HG02981 (cell line): ENCODE measurements around the gene DES.

Experiments used
- ATAC-seq: cut with Tn5 transposase; IDR thresholded peaks from one replicate; pipeline ENCODE4 v1.9.1; 2021; ENCODE audit warnings: mild to moderate bottlenecking, moderate library complexity; ENCODE audit not compliant: unreplicated experiment

DES gene

DNA sequence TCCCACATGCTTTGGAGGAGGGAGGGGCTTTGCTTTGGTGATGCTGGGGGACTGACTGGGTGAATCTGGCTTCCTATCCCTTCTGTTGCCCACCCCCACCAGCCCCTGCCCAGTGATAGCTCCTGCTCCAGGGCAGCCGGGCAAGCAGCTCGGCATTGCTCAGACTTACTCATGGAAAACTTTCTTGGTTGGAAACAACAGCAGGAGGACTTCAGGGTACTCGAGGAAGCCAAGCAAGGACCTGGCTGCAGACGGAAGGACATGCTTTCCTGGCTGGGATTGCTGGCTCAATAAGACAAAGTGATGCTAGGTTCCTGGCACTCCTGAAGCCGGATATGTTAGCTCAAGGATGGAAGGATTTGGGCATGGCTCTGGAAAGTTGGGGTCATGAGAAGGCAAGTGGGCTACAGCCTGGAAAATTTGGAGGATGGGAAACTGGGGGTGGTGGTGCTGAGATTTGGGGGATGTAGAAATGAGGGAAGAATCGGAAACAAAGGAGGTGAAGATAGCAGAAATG, 19.6 kb downstream of the DES start:
- ATAC-seq = no peak

DNA sequence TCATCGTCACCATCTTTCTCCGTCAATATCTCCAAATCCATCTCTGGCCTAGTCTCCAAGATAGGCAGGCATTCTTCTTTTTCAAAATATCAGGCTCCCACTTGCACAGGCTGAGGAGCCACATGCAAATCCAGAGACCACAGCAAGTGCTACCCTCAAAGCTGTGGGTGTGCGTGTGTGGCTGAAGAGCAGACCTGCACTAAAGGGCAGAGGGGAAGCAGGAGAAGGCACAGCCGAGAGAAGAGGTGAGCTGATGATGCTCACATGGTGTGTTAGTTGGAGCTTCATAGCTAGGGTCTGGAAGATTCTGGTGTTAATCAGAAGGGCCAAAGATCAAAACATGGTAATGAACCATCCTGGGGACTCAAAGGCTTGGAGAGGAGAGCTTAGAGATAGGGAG, 20.3 kb downstream of the DES start:
- ATAC-seq = no peak

DNA sequence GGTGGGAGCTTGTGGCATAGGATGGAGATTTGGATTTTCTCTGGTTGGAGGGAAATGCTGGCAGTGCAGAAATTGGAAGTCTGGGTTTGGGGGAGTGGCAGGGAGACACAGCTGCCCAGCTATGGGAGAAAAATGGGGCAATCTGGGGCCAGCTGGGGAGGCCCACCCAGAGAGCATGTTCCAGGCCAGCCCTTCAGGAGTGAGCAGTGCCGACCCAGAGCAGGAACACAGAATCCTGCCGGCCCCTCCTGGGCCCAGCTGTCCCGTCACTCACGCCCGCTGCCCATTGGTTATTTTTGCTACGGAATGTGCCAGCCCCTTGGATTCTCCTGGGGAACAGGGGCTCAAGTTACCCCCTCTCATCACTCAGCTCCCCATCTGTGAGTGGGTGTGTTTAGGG, 21.3 kb downstream of the DES start:
- no peak for ATAC-seq

DNA sequence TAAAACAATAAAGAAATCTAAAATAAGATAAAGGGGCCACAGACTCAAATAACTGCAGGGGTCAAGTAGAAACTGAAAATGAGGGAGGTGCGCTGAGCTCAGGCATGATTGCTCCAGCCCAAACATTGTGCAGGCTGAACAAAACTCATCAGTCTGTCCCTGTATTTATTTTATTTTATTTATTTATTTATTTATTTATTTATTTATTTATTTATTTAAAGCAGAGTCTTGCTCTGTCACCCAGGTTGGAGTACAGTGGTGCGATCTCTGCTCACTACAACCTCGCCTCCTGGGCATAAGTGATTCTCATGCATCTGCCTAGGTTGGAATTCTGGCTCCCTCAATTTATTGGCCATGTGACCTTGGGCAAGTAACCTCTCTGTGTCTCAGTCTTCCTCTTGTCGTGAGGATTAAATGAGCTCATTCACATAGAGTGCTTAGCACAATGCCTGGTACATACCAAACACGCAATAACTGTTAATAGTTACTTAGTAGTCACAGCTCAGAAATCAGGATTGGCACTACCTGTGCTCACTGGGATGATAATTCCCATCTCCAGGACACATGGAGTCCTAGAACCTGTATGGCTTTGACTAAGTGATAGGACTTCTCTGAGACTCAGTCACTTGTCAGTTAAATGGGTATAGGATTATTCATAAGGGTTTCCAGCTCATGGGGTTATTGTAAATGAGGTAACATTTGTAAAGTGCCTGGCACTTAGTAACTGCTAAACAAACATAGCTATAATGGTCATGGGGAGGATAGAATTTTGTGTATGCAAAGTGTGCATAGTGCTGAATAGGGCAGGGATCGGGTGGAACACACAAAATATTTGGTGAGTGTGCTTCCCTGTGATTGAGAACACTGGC, 22.4 kb downstream of the DES start:
- no peak for ATAC-seq

DNA sequence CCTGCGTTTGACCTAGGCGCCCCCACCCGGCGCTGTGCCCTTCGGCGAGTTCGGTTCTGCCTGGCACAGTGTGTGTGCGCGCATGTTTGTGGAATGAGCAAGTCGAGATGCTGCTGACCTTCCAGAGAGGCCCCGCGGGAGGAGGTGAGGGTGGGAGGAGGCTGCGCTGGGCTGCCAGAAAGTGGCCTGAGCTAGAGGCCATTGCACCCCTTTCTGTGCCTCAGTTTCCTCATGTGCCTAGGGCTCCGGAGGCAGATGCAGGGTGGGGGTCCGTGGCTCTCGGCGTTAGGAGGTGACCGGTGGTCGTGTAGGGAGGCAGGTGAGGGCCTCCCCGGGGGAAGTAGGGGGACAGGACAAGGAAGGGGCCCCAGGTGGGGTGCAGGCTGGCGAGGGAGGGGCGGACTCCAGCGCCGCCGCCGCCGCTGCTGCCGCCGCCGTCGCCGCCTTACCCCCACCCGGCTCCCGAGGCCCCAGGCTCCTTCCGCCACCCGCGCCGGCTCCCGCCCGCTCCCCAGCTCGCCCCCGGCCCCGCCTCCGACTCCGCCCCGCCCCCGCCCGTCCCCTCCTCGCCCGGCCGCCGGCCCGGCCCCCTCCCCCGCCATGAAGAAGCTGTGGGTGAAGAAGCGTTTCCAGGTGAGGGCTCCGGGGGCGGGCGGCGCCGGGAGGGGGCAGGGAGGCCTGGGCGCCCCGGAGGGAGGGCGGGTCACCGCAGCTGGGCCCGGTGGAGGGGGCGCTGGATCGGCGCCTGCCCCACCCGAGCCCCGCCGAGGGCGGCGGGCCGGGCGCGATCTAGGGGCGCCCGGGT, 23.5 kb downstream of the DES start:
- no peak for ATAC-seq

DNA sequence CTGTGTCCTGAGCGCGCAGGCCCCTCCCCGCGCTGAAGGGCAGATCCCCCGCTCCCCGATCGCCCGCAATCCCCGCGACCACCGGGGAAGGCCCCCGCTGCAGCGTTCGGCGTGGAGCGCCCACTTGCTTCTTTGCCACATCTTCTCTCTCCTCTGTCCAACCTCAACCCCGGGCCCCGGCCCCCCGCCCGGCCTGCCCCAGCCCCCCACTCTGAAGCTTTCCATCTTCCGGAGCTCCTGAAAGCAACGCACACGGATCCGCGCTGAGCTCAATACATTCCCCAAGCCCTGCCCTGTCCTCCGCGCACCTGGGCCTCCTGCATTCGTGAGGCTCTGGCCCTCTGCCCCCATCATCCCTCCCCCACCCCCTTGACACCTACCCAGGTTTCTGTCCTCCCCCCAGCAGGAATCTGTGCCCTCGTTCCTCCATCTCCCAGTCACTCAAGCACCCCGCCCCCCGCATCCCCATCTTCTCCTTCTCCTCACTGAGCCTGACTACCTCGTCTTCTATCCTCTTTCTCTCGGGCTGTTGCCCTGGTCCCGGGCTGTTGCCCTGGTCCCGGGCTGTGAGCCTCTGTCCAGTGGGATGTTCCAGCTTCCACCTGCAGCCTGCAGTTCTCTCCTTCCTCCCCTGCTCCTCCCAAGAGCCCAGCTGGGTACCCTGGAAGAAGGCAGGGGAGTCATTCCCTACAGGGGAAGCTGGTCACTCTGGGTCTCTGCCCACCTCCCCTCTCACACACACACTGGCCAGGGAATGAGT, 24.3 kb downstream of the DES start:
- ATAC-seq = no peak

DNA sequence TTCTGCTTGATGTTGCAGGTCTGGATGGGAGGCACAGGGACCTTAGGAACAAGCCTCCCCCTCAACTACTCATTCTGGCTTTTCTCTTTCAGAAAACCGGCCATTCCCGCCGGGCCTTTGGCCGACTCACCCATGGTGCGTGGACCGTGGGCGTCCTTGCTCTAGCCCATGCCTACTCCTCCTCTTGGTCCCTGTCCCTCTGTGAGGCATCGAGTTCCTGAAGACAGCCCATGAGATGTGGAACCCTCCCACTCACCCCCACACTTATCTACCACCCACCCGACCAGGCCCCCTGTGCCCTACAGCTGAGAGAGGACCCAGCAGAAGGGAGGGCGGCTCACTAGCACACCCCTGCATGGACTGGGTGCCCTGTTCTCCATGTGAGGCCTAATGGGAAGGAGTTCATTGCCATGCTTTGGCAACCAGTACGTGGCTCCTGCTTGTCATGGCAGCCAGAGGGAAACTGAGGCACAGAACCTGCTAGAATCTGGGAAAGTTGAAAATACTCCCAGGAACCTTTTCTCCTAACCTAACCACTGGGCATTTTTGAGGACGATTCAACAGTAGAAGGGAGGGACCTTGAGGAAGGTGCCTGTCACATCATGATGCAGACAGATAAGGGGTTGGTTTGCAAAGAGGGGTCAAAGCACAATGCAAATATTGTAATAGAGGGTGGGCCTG, 25.0 kb downstream of the DES start:
- no peak for ATAC-seq

DNA sequence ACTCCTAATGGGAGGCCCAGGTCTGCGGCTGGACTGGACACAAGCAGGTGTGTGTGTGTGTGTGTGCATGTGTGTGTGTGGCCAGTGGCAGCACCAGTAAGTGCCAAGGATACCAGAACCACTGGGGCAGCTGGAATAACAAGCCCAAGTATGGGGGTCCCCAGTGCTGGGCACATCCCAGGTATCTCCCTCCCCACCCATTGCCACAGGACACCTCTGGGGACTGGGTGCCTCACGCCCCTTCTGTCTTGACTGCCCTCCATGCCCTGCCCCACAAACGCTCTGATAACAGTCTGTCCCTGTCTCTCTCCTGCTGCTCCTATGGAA, 25.5 kb downstream of the DES start:
- no peak for ATAC-seq

DNA sequence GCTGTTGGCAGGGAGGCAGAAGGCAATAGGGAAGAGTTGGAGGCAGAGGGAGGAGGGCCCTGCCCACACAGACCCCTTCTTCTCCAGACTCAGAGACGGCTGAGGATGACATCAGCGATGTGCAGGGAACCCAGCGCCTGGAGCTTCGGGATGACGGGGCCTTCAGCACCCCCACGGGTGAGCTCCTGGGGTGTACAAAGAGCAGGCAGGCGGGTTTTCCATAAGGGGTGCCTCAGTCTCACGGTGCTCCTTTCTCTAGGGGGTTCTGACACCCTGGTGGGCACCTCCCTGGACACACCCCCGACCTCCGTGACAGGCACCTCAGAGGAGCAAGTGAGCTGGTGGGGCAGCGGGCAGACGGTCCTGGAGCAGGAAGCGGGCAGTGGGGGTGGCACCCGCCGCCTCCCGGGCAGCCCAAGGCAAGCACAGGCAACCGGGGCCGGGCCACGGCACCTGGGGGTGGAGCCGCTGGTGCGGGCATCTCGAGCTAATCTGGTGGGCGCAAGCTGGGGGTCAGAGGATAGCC, 26.5 kb downstream of the DES start:
- no peak for ATAC-seq

DNA sequence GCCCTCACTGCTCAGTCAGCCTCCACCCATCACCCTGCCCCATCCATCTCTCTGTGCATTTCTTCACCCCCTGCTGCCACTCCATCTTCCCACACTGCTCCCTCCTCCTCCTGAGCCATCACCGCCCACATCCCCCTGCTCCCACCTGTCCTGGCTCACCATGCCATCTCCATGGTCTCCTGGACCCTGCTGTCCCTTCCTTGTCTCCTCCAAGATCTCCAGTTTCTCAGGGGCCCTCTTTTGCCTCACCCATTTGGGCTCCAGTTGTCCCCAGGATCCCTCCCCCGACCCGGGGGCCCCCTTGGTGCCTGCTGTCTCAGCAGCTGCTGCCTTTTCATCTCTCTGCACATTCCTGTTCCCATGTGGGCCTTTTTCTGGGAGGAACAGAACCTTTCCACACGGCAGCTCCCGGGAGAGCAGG, 27.1 kb downstream of the DES start:
- no peak for ATAC-seq

DNA sequence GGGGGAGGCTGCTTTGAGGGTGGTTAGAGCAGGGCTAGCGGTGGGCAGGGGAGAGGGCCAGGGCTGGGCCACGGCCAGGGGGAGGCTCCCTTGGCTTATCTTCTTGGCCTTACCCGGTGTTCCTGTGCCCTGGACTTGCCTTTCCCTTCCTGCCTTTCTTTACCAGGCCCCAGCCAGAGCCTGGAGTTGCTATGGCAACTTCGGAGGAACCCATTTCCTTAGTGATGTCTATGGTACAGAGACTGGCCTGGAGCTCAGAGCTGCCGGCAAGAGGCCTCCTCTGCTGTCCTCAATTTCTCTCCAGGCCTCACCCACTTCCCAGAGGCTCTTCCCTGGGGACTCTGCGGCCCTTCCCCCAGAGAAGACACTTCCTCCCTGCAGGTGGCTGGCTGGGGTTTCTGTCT, 27.9 kb downstream of the DES start:
- no peak for ATAC-seq

DNA sequence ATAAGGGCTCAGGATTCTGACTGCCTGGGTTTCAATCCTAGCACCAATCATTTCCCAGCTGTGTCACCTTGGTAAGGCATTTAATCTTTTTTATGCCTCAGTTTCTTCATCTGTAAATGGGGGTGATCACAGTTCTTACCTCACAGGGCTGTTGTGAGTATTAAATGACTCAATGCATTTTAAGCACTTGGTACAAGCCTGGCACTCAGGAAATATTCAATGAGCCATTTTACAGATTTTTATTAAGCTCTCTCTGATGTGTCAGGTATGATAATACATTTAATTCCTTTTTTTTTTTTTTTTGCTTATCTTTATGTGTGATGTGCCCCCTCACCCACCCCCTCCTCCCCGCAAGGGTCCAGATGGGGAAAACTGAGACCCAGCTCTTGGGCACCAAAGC, 28.5 kb downstream of the DES start:
- no peak for ATAC-seq

DNA sequence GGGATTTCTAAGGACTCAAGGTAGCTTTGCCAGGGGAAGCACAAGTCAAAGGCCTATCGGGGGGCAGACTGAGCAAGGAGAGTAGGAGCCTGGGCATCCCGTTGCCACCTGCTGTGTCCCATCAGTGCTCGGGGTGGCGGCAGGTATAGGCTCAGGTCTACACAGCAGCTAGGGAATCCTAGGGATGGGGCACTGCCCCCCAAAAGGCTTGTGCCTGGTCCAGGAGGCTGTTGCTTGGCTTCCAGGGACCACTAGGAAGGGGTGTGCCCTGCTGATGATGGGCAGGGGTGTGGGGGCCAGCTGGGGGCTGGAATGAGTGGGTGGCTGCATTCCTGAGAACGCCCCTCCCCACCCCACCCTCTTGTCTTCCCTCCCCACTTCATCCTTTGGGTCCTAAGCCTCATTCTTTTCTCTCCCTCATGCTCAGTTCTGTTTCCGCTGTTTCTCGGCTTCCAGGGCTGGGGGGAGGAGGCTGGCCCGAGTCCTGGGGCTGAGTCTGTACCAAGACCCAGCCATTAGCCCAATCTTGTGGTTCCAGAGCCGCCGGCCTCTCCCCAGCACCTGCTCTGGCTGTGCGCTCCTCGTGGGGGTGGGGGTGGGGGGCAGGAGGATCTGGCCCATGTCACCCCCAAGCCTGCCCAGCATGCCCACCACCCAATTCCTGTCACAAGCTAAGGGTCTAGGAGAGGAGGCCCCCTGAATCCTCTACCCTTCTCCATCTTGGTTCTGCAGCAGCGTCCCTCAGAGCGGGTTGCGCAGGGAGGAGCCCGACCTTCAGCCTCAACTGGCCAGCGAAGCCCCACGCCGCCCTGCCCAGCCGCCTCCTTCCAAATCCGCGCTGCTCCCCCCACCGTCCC, 29.3 kb downstream of the DES start:
- ATAC-seq = no peak

DNA sequence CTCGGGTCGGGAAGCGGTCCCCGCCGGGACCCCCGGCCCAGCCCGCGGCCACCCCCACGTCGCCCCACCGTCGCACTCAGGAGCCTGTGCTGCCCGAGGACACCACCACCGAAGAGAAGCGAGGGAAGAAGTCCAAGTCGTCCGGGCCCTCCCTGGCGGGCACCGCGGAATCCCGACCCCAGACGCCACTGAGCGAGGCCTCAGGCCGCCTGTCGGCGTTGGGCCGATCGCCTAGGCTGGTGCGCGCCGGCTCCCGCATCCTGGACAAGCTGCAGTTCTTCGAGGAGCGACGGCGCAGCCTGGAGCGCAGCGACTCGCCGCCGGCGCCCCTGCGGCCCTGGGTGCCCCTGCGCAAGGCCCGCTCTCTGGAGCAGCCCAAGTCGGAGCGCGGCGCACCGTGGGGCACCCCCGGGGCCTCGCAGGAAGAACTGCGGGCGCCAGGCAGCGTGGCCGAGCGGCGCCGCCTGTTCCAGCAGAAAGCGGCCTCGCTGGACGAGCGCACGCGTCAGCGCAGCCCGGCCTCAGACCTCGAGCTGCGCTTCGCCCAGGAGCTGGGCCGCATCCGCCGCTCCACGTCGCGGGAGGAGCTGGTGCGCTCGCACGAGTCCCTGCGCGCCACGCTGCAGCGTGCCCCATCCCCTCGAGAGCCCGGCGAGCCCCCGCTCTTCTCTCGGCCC, 30.1 kb downstream of the DES start:
- ATAC-seq = no peak

DNA sequence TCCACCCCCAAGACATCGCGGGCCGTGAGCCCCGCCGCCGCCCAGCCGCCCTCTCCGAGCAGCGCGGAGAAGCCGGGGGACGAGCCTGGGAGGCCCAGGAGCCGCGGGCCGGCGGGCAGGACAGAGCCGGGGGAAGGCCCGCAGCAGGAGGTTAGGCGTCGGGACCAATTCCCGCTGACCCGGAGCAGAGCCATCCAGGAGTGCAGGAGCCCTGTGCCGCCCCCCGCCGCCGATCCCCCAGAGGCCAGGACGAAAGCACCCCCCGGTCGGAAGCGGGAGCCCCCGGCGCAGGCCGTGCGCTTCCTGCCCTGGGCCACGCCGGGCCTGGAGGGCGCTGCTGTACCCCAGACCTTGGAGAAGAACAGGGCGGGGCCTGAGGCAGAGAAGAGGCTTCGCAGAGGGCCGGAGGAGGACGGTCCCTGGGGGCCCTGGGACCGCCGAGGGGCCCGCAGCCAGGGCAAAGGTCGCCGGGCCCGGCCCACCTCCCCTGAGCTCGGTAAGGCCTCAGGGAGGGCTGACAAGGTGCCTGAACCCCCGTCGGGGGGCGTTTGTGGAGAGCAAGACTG, 30.7 kb downstream of the DES start:
- ATAC-seq = no peak

DNA sequence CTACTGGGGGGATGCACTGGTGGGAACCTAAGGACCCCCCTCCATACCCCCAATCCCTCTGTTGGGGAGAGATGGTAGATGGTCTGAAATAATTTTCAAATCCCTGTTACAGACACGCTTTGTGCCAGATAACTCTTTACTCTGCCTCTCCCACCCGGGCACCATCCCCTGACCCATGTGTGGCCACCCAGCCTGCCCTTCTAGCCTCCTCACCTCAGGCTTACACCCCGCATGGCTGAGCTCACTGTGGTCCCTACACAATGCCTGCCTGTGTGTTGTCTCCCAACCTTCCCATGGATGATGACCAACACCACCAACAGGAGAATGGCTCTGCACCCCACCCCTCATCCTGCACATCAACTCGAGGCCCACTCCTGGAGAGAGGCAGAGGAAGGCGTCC, 31.4 kb downstream of the DES start:
- no peak for ATAC-seq

DNA sequence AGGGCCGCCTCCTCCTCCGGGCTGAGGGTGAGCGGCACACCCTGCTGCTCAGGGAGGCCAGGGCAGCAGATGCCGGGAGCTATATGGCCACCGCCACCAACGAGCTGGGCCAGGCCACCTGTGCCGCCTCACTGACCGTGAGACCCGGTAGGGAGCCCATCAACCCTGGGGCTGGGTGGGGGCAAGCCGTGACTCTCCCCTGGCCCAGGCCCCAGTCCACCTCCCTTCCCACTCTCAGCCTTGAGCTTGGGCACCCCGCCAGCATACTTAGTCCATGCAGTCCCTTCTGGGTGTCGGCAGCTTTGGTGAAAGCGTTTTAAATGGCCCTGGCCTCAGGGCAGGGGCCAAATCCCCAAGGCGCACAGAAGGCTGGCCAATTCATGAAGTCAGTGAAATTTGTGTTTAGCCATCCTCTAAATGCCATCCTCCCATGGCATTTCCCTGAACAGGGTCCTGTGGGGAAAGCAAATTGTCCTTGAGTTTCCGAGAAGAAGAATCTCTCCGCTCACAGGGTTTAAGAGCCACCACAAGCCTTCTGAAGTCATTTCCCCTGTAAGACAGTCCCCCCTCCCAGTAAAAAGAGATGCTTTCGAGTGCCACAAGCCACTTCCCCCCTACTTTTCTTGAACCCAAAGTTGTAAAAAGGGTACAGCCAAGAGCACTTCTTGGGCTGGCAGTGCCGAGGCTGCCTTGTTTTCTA, 33.6 kb downstream of the DES start:
- no peak for ATAC-seq
